GM11168 (cell line): Measurements from ENCODE around the gene KCNMA1.
"Not testable (repeated sequence)": the region's sequence is repeated elsewhere in the genome, so short reads cannot be mapped to it uniquely, and the experiment has no call there.

Experiments used
- in situ Hi-C: fragments of 300-500 bp; cut with MboI; formaldehyde crosslinking; loops from one replicate; pipeline ENCODE4 v1.12.0; 2022; ENCODE audit warnings: low sequenced_read_pairs; ENCODE audit not compliant: unreplicated experiment

Gene KCNMA1

DNA sequence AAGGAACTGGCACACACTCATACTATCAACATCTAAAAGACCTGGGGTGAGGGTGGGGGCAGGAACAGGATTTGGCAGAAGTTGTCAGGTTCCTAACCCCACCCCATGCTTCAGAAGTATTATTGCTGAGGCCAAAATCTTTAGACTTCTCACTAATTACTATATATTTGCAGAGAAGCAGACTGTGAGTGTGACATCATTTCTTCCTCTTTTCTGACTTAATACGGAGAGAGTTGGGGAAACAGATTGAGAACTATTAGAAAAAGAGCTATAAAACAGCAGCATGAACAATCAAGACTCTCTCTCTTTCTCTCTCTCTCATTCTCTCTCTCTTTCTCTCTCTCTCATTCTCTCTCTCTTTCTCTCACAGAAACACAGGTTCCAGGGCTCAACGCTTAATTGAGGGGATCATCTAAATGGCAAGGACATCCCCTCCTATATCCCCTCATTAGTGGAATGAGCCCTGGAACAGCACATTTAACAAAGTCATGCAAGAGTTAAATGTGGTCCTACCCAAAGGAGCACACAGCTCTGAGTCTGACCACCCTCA, 94.8 kb downstream of the KCNMA1 start:
- in situ Hi-C loops: no loop called here

DNA sequence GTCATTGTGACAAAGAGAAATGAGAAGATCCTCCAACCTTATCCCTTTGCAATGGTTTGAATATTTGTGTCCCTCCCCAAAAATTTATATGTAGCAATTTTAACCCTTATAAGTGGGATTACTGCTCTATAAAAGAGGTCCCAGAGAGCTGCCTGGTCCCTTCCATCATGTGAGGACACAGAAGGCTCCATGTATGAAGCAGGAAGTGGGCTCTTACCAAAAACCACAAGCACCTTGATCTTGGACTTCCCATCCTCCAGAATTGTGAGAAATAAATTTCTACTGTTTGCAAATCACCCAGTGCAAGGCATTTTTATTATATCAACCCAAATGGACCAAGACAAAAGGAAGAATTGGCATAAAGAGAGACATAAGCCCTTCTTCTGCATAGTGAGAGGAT, 95.7 kb downstream of the KCNMA1 start:
- in situ Hi-C loops: no loop called here

DNA sequence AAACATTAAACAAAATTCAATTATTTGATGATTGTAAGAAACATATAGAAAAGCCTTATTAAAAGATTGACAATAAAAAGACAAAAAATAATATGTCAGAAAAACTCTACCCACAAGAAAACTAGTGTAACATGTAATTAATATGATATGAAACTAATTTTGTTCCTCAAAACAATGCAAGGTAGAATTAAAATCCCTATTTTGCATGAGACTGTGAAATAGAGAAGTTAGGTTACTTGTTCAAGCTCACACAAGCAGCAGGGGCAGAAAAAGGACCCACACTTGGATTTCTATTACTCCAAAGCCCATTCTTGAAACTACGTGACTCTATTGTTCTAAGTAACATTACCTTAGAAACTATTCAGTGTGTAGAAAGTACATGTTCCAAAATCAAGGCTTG, 96.4 kb downstream of the KCNMA1 start:
- in situ Hi-C loops: no loop called here

DNA sequence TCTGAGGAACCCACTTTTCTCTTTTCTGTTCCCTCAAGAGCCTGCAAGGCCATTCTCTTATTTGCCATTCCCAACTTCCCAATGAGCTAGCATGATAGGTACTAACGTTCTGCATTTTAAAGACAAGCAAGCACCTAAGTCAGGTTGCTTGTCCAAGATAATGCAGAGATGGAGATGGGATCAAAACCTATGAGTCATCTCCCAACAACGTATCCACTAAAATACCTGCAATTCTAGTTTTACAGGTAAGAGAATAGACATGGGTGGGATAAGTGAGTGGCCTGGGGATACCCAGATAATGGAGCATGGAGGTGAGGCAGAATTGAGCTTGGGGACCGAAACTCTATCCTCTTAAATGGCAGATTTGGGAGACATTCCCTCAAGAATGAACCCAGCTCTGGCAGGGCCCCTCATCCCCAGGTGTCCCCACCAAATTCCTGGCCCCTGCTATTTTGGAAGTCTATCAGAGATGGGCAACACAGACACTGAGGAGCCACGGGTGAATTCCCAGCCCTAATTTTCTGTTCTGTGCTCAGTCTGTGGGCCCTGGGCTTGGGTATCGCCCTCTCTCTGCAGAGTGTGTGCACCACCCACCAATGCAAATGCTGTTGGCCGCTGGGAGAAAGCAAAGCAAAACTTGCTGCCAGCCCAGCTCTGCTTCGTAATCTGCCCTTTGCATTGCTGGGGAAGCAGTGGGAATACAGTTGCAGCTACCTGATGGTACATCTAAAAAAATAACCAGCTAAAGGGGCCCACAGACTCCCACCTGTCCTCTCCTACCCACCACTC, 98.3 kb downstream of the KCNMA1 start:
- in situ Hi-C loops: no loop called here

DNA sequence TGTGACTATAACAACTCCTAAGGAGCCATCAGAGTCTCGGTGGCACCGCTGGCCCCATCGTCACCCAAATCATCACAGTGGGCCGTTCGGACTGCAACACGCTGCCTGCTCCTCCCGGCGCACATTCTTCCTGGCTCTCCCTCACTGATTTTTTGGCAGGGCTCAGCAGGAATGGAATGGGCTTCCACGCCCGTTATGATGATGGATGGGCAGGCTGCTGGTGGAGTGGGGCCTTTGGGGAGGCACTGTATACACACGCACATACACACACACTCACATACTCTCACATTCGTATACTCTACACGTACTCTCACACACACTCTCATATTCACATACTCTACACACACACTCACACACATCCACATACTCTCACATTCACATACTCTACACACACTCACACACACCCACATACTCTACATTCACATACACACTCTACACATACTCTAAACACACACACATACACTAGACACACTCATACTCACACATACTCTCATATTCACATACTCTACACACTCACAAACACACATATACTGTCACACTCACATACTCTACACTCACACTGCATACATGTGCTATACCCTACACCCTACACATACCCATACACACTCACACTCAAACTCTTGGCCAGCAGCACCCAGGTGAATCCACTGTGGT, 99.8 kb downstream of the KCNMA1 start:
- in situ Hi-C loops: no loop called here

DNA sequence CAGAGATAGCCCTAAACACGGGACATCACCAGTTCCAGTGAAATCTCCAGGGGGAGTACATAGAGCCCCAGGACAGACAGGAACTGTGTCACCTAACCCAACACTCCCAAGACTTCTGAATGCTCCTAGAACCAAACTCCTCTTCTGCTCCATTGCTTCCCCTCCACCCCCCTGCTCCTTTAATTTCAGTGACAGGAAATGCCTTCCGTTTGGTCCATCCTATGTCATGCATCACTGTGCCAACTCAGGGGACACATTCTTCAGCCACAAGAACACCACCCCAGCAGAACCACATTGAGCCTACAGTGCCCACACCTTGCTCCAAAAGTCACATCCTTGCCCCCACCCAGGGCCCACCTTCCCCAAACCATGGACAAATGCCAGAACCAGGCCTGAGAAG, 100.5 kb downstream of the KCNMA1 start:
- in situ Hi-C loops: no loop called here

DNA sequence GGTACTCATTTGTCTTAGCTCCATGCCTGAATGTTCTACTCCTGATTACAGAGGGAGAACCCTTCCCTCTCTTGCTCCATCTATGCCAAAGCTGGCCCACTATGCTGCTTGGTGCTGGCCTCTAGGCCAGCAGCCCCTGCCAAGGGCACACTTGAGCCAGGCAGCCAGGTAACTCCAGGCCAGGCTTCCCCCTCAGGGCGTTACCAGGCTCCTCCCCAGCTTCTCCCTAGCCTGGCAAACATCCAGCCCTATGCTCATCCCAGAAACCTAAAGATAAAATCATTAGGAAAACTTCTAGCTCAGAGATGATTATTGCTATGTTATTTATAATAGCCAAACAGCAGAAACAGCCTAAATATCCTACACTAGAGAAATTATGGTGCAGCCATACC, 103.7 kb downstream of the KCNMA1 start:
- in situ Hi-C loops: no loop called here

DNA sequence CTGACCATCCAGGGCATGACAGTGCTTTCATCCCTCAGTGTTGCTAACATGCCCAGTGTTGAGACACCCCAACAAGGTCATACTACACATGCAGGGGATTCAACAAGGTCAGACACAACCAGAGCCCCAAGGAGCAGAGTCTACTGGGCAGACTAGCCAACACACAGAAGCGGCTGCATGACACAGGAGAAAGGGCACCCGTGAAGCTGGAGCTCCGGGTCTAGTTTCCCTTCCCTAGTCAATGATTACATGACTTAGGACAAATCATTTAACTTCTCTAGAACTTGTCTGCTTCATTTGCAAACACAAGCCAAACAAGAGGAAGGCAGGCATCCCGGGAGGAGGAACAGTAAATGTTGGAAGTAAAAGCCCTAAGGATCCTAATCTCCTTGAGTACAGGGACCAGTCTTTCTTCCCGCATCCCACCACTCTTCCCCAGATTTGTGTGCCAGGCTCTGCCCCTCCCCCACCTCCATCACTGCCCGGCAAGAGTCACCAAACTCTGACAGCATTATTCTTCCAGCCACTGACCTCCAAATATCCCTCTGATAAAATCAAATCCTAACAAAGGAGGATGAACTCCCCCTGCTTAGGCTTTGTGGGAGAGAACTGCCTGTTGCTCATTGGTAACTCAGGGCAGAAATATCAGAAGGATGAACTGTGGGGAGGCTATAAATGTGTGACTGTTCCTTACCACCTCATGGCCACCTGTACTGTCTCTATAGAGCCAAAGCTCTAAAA, 104.3 kb downstream of the KCNMA1 start:
- in situ Hi-C loops: no loop called here

DNA sequence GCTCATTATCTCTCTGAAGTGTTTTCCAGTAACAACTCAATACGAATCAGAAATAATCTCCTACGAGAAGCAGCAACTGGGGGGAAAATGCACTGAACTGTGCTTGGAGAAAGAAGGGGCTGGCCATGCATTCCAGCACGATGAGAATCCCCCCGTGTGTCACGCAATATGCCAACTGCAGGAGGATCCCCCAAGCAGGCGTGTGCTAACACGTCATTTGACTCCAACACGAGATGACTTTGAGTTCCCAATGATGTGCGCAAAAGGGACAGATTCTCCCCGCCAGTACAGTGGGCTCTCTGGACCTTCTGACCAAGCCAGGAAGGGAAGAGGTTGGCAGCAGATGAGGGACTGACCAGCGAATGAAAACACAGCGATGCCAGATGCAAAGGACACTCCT, 105.5 kb downstream of the KCNMA1 start:
- in situ Hi-C loops: no loop called here

DNA sequence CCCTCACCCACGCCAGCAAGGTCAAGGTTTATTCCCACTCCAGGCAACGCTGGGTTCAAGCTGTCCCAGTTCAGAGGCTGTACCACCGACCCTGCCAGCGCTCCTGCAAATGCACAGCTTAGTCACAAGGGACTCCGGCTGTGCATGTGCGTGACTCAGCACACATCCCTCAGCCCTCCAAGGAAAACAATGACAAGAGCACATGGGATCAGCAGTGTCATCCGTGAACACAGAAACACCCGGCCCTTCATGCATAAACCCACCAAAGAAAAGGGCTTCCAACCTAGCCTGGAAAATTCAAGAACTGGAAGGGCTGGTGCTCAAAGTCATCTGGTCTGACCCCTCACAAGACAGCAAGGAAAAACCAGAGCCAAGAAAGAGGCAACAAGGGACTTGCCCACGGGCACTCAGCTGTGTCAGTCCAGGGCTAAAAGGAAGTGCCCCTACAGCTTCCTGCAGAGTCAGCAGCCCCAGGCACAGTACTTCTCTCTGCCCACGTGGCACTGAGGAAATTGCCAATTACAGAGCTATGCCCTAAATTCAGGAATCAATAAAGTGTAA, 106.1 kb downstream of the KCNMA1 start:
- in situ Hi-C loops: no loop called here

DNA sequence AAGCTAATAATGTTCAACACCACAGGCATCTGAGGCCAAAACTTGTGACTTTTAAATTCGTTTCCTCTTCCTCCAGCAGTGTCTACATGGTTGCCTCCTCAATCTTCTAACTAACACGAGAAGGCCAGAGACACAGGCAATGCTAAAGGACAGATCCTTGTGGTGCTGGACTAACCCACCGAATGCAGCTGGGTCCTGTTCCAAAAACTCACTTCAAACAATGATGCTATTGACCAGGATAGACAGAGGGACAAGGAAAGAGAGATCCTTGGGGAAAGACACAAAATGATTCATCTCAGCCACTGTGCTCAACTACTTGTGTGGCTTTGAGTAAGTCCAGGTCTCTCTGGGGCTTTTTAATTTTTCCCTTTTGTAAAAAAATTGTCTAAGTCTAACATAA, 107.6 kb downstream of the KCNMA1 start:
- in situ Hi-C loops: no loop called here

DNA sequence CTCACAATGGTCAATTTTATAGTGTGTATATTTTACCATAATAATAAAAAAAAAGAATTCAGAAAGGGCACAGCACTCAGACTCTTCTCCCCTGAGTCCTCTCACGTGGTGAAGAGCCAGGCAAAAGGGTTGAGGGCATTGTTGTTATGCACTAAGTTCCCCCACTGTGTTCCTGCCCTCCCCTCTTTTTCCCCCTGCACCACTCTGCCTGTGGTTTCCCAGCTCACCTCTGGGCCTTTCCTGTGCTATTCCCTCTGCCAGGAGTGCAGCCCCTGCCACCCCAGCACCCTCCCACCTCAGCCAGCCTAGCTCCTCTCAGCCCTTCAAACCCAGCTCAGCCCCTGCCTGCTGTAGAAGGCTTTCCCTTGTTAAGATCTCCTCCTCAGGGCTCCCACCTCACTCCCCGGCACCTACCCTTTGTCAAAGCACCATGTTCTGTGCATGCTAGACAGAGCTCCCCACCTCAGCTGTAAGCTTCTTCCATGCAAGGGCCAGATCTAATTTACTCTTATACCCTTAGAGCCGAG, 108.5 kb downstream of the KCNMA1 start:
- in situ Hi-C loops: no loop called here

DNA sequence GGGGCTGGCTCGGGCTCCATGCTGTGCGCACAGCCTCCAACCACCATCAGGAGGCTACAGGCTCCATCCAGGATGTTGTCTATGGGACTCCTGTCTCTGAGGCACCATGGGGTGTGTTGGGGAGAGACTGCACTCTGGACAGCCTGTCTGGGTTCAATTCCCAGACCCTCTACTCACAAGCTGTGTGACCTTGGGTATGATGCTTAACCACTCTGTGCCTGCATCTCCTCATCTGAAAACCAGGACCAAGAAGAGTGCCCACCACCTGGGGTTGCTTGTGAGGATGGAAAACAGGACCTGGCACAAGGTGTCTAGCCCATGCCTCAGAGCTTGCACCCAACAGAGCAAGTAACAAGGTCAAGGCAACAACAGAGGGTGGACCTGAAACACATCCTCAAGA, 109.8 kb downstream of the KCNMA1 start:
- in situ Hi-C loops: no loop called here

DNA sequence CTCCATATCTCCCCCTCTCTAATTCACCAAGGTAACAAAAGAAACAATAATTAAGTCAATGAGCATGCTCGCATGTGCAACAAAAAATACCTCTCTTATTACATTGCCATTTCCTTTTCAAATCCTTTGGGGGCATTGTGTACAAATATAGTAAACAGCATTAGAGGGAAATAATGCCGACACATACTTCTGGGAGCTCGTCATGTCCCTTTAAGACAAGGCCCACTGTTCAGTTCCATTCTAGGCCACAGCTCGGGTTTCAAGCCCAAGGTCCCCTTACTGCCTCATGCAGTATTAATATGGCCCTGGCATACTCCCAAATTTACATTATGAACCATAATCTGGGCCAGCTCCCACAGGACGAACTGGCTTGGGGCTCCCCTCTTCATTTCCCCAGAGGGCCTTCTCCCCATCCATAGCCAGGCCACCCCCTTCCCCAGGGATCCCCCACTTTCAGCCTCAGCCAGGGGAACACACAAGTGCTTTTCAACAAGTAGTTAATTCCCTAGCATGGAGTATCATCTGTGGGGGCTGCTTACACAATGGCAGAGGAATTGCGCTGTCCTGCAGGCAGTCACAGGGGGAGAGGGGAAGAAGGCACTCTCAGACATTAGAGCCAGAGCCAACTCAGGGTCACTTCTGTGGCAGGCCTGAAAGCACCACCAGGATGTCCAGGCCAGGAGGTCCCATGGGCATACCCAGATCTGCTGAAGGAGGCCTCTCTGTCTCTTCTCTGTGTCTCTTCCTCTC, 110.6 kb downstream of the KCNMA1 start:
- in situ Hi-C loops: no loop called here

DNA sequence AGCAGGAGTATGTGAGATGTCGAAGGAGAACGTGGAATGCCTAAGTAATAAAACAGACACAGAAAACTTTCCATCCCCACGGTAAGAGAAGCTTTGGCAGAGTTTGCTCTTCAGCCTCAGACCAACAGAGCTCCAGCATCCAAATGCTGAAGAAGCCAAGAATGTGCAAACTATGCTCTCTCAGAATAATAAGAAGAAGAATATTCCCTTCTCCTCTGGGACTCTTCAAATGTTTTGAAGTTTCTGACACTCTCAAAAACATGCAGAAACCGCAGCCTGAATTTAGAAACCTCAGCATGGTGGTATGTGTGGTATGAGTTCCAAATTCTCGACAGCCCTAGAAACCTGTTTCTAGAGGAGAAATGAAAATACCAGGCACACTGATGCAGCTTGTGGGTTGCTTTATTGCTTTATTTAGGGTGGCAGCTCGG, 113.3 kb downstream of the KCNMA1 start:
- in situ Hi-C loops: no loop called here

DNA sequence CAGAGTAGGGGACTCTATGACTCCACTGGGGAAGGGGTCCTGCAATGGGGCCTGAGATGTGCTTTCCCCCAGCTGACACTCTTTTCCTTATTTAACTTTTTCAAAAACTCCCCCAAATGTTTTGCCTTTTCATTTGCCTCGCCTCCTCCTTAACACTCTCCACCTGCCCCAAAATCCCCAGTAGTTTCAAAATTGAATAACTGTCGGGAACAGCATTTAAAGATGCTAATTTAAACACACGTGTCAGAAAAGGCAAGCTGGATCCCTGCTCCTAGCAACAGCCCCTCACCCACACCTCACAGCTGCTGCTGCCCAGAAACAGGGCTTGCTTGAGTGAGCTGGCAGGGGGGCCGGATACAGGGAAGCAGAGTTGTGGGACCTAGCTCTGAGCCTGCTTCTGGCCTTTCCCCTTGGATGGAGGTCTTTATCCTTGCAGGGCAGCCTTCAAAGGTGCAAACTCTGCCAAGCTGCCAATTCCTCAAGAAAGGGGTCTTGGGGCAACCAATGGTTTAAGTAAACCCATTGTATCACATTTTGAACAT, 115.3 kb downstream of the KCNMA1 start:
- in situ Hi-C loops: no loop called here

DNA sequence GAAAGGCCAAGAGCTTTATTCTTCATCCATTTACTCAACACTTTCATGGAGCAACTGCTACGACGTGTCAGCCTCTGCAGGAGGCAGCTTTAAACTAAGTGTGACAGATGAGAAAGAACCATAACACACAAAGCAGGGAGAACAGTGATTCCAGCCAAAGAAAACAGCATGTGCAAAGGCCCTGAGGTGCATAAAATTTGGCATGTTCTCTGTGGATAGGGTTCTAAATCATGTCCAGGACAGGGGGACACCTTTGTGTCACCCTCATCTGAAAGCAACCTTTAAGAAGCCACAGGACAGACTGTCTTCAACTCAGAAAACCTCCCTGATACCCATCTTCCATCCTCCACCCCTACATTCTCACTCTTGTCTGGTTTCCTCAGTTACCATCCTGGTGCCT, 116.6 kb downstream of the KCNMA1 start:
- in situ Hi-C loops: no loop called here

DNA sequence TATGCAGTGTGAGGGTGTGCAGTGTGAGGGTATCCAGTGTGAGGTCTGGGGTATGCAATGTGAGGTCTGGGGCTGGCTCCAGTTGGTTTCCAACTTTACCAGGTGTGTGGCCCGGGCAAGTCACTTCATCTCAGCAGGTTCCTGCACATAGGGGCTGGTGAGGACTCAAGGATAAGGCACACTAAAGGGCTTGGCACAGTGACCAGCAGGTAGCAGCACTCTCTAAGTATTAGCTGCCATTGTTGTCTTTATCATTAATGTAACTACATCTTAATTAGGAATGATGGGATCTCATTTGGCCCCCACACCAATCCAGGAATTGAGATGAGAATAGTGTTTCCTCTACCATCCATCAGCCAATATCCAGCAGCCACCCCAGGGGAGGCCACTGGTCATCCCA, 117.3 kb downstream of the KCNMA1 start:
- in situ Hi-C loops: no loop called here

DNA sequence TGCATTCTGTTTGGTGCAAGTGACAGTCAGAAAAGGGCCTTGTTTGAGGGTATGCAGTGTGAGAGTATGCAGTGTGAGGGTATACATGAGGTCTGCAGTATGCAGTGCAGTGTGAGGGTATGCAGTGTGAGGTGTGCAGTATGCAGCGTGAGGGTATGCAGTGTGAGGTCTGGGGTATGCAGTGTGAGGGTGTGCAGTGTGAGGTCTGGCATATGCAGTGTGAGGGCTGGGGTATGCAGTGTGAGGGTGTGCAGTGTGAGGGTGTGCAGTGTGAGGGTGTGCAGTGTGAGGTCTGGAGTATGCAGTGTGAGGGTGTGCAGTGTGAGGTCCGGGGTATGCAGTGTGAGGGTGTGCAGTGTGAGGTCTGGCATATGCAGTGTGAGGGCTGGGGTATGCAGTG, 117.8 kb downstream of the KCNMA1 start:
- in situ Hi-C loops: not testable (repeated sequence)

DNA sequence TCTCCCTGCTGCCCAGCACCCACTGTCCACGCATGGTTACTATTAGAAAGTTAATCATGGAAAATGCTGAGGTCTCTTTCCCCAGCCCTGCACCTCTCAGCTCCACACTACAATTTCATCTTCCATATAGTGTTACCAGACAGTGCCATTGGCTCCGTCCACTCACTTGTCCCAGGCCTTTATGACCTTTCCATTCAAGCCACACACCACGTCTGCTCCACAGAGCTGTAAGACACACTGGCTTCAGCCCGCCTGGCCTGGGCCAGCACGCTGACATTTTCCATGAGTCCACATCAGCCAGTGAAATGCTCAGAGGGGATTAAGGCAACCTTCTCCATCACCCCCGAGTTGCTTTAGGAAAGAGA, 118.7 kb downstream of the KCNMA1 start:
- in situ Hi-C loops: no loop called here
